HG03139 (cell line): Measurements from ENCODE around the gene FXYD5.
A peak's percentile ranks its signal among the peaks of the same experiment; 100 is the strongest.
"Not testable (repeated sequence)": the region's sequence is repeated elsewhere in the genome, so short reads cannot be mapped to it uniquely, and the experiment has no call there.

Experiments used
- ATAC-seq: cut with Tn5 transposase; IDR thresholded peaks from one replicate; pipeline ENCODE4 v1.9.1; 2021; ENCODE audit not compliant: unreplicated experiment

Gene FXYD5

DNA sequence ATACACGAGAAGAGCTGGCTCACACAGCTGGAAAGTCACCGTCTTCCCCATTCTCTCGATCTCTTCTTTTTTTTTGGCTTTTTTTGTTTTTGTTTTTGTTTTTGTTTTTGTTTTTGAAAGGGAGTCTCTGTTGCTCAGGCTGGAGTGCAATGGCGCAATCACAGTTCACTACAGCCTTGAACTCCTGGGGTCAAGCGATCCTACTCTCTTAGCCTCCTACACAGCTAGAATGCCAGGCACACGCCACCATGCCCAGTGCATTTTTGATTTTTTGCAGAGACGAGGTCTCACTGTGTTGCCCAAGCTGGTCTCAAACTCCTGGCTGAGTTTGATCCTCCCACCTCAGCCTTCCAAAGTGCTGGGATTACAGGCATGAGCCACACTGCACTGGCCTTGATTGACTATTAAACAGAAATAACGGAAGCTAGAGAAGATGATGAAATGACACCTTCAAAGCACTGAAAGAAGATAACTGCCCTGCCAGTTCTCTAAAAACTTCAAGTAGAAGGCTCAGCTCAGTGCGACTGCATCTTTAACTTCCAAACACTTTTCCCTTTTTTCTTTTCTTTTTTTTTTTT is 34.9 kb upstream of the FXYD5 start:
- ATAC-seq: no peak

GRCh38 chr19:35120492-35120891 is 34.0 kb upstream of the FXYD5 start:
- no peak for ATAC-seq

DNA sequence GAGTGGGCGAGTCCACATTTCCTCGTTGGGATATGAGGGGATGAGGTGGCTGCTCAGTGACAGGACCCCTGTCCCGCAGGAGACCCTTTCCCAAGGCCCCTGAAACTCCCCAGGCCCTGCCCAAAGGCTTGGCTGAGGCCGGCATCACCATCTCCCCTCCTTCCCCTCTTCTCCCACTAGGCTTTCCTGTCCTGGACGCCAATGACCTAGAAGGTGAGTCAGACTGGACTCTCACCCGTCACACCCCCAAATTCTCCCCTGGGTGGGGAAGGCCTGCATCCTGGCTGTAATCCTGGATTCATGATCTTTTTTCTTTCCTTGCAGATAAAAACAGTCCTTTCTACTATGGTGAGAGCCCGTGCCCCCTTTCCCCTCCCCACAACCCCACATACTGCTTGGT is 33.6 kb upstream of the FXYD5 start:
- no peak for ATAC-seq

- no peak for ATAC-seq
These were observed 31.6 kb upstream of the FXYD5 start for GRCh38 chr19:35122687-35123551.

DNA sequence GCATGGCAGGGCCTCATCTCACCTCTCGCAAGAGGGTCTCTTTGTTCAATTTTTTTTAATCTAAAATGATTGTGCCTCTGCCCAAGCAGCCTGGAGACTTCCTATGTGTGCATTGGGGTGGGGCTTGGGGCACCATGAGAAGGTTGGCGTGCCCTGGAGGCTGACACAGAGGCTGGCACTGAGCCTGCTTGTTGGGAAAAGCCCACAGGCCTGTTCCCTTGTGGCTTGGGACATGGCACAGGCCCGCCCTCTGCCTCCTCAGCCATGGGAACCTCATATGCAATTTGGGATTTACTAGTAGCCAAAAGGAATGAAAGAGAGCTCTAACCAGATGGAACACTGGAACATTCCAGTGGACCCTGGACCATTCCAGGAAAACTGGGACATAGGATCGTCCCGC is 31.0 kb upstream of the FXYD5 start:
- no peak for ATAC-seq

GRCh38 chr19:35124098-35125060 is 30.2 kb upstream of the FXYD5 start:
- peak; percentile 47 for ATAC-seq

- no peak for ATAC-seq
These were observed 29.2 kb upstream of the FXYD5 start for GRCh38 chr19:35125270-35125717.

- ATAC-seq: no peak
These were observed 28.5 kb upstream of the FXYD5 start for GRCh38 chr19:35125749-35126623.

- ATAC-seq: no peak
These were observed 27.9 kb upstream of the FXYD5 start for GRCh38 chr19:35126624-35126959.

DNA sequence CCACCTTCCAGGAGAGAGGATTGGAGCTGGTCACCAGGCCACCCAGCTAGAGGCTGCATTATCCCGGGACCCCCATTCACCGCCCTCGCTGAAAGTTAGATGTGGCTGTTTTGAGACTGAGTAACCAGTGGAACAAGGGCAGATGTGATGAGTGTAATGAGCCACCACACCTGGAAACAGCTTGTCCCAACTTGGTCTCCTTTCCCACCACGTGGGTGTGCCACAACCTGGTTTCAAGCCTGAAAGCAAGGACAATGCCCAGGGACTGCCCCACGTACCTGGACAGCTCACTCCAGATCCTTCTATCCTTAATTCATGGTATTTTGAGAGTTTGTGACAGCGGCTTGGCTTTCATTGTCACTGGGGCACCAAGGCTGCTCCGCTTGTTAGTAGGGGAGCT is 26.7 kb upstream of the FXYD5 start:
- no peak for ATAC-seq

DNA sequence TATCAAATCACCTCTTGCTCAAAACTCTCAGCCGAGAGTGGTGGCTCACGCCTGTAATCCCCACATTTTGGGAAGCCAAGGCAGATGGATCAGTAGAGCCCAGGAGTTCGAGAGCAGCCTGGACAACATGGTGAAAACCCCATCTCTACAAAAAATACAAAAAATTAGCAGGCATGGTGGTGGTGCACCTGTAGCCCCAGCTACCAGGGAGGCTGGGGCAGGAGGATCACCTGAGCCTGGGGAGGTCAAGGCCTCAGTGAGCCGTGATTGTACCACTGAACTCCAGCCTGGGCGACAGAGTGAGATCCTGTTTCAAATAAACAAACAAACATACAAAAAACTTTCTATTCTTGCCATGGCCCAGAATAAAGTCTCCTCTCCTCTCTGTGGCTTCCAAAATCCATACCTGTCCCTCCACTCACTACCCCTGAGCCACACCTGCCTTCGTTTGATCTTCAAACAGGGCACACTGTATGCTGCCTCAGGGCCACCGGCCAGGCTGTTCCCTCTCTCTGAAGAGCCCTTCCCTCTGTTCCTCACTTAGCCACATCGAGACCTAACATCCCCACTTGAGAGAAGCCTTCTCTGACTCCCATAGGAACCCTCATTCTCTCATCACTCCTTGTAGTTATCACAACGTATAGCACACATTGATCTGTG is 26.0 kb upstream of the FXYD5 start:
- no peak for ATAC-seq

DNA sequence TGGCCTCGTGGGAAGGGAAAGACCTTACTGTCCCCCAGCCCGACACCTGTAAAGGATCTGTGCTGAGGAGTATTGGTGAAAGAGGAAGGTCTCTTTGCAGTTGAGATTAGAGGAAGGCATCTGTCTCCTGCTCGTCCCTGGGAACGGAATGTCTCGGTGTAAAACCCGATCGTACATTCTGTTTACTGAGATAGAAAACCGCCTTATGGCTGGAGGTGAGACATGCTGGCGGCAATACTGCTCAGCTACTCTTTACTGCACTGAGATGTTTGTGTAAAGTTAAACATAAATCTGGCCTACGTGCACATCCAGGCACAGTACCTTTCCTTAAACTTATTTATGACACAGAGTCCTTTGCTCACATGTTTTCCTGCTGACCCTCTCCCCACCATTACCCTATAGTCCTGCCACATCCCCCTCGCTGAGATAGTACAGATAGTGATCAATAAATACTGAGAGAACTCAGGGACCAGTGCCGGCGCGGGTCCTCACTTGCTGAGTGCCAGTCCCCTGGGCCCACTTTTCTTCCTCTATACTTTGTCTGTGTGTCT is 24.7 kb upstream of the FXYD5 start:
- ATAC-seq: not testable (repeated sequence)

GRCh38 chr19:35130761-35131720 is 23.5 kb upstream of the FXYD5 start:
- no peak for ATAC-seq

DNA sequence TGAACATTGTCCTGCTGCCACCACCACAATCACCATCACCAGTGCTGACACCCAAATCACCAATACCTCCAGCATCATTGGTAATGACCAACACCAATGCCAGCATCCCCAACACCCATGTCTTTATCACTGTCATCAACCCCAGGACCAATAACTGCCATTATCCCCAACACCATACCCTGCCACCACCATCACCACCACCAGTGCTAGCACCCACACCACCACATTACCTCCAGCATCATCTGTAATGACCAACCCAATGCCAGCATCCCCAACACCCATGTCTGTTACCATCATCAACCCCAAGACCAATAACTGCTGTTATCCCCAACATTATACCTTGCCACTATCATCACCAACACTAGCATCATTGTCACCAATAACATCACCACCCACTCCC is 22.3 kb upstream of the FXYD5 start:
- ATAC-seq: no peak

- ATAC-seq: no peak
These were observed 20.7 kb upstream of the FXYD5 start for GRCh38 chr19:35133826-35134225.

DNA sequence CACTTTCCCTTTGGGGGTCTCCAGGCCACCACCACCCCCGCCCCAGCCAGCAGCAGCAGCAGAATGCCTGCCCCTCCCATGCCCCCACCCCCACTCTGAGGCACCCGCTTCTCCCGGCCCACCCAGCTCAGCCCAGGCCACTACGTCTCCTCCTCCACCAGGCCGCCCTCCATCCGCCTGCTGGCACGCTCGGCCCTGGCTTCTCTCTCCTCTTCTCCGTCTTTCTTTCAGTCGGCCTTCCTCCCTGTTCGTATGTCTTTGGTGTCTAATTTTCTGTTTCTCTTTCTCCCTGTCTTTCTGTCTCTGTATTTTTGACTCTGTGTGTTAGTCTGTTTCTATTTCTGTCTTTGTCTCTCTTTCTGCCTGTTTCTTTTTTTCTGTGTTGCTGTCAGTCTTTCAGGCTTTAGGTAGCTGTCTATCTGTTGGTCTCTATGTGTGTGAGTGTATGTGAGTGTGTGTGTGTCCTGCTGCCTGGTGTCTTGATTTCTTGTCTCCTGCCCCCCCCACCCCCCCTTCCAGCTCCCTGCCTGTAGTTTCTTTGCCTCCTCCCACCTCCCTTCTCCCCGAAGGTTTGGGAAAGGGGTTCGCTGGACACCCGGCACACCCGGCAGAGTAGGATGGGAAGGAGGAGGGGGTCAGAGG is 19.8 kb upstream of the FXYD5 start, which contains the start of gene LGI4:
LGI4 (minus strand) TSS at position 459 of the 642 bp plus-strand sequence; CDS start at position 80, 379 bp downstream.
- ATAC-seq: no peak

- no peak for ATAC-seq
These were observed 19.1 kb upstream of the FXYD5 start for GRCh38 chr19:35135389-35135909.

GRCh38 chr19:35136231-35136630 is 18.3 kb upstream of the FXYD5 start:
- no peak for ATAC-seq
